ENCODE results near the gene CYP2C8.
"Not testable (repeated sequence)": the region's sequence is repeated elsewhere in the genome, so short reads cannot be mapped to it uniquely, and the experiment has no call there.

Gene CYP2C8

DNA sequence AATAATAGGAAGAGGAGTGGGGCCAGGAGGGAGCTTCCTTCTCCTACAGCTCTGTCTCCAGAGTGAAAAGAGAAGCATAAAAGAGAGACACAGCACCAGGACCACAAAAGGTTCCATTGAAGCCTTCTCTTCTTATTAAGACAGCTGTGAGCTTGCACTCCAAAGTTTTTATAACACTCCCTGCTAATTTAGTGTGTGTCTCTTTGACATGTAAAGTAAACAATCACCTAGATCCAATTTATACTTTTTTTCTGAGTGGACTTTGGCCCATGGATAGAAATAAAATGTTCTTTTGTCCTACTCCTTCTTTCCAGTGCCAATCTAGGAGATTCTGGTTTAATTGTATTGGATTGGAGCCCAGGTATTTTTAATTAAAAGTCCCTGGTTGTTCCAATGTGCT, at the start of gene CYP2C8:
CYP2C8 (minus strand) TSS at position 212 of the 400 bp plus-strand sequence; CDS start at position 117, 95 bp downstream.
- no peak for DNase-seq (ENCODE audit: low spot score)

DNA sequence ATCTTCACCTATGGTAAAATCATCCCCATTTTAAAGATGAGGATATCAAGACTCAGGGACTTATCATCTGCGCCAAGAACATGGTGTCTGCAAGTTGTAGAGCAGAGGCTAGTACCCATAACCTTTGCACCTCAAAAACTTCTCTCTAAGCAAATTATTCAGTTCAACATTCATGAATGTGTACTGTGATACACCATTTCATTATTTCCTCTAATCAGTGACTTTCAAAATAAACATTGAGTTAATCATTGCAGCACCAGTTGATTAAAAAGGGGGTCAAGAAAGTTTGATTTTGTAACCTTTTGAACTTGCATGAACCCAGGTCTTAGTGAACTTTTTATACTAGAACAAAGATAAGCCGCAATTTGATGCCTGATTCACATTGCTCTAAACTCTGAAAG, 47.6 kb upstream of the CYP2C8 start:
- no peak for DNase-seq (ENCODE audit: low spot score)

DNA sequence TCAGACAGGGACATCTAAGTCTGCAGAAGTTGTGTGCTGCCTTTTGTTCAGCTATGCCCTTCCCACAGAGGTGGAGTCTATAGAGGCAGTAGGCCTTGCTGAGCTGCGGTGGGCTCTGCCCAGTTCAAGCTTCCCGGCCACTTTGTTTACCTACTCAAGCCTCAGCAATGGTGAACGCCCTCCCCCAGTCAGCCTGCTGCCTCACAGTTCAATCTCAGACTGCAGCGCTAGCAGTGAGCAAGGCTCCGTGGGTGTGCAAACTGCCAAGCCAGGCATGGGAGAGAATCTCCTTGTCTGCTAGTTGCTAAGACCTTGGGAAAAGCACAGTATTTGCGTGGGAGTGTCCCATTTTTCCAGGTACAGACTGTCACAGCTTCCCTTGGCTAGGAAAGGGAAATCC, 41.5 kb upstream of the CYP2C8 start:
- DNase-seq (ENCODE audit: low spot score), result not testable (repeated sequence)

GRCh38 chr10:95097805-95098204, 28.5 kb upstream of the CYP2C8 start:
- peak; percentile 1 for DNase-seq (ENCODE audit: low spot score)

DNA sequence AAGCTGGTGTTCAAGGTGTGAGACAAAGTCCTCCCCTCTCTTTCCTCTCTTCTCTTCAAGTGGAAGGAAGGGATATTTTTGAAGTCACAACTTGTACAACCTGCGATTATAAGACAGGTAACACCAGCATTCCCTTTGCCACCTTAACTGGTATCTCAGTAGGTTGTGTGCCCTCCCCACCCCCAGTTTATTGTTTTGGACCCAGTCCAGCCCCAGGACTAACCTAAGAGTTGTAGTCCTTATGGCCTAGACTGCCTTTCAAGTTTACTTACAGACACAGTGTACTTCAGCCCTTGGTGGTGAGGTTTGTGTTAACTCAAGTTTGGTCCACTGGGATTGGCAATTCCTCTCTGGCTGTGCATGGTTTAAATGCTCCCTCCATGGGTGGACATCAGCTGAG, 26.8 kb upstream of the CYP2C8 start:
- DNase-seq (ENCODE audit: low spot score), result no peak

DNA sequence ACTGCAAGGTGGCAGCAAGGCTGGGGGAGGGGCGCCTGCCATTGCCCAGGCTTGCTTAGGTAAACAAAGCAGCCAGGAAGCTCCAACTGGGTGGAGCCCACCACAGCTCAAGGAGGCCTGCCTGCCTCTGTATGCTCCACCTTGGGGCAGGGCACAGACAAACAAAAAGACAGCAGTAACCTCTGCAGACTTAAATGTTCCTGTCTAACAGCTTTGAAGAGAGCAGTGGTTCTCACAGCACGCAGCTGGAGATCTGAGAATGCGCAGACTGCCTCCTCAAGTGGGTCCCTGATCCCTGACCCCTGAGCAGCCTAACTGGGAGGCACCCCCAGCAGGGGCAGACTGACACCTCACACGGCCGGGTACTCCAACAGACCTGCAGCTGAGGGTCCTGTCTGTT, 10.3 kb upstream of the CYP2C8 start:
- not testable (repeated sequence) for DNase-seq (ENCODE audit: low spot score)

DNA sequence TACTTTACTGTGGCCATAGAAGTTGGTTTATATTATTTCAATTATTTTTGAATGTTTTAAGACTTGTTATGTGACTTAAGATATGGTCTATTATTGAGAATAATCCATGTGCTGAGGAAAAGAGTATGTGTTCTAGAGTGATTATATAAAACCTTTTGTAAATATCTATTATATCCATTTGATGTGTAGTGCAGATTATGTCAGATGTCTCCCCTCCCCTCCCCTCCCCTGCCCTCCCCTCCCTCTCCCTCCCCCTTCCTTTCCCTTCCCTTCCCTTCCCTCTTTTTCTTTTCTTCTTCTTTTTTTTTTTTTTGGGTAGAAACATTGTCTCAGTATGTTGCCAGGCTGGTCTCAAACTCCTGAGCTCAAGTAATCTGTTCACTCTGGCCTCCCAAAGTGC, 8.3 kb upstream of the CYP2C8 start:
- no peak for DNase-seq (ENCODE audit: low spot score)

DNA sequence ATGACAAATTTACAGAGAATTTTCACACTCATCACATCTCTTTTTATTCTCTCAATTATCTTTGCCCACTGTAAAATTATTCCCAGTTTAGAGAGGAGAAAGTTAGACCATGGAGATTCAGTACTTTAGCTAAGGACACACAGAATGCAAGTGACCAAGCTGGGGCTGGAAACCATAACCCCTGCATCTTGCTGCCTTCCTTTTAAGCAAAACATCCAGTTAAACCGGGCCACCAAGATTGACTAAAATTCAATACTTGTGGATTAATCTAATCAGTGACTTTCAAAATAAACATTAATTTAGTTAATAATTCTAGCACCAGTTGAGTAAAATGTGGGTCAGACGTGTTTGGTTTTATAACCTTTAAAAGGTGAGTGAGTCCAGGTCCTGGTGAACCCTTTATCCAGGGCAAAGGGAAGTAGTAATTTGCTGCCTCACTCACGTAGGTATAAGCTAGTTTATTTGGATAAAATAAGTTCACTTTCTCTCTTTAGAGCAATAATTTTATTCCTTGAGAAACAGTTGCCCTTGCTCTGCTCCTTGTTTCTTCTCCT, 1.9 kb upstream of the CYP2C8 start:
- no peak for DNase-seq (ENCODE audit: low spot score)

GRCh38 chr10:95064125-95064524, 5.2 kb downstream of the CYP2C8 start:
- DNase-seq (ENCODE audit: low spot score), result not testable (repeated sequence)

DNA sequence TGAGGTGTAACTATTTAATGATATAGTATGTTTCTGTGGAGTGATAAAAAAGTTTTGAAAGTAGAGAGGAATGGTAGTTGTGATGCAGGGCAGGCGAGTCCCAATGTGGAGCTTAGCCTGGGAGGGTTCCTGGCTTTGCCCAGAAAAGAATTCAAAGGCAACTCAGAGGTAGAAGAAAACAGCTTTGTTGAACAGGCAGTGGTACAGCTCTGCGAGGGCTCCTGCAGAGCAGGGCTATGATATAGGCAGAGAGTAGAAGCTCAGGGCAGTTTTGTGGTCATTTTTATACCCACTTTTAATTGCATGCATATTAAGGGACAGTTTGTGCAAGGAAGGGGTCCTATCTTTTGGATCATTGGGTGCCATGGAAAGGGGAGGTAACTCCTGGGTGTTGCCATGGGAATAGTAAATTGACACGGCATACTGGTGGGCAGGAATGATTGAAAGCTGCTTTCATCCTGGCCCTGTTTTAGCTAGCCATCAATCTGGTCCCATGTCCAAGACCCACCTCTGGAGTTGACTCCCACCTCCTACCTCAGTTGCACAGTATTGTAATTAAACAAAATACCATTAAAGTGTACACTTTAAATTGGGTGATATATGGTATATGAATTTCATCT, 12.4 kb downstream of the CYP2C8 start:
- DNase-seq (ENCODE audit: low spot score), result no peak

DNA sequence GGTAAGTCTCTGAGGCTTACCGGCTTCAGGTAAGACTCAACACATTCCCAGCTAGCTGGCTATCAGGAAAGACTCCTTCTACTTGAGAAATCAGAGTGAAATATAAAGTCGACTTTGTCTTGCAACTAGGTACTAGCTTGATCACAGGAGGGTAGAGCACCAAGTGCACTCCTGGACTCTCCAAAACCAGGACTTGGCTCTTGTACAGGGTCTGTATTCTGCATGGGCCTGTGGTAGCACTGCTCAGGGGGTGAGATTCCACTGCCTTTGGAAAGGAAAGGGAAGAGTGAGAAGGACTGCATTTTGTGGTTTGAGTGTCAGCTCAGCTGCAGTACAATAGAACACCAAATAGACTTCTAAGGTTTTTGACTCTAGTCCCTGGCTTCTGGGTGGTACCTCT, 19.4 kb downstream of the CYP2C8 start:
- no peak for DNase-seq (ENCODE audit: low spot score)

DNA sequence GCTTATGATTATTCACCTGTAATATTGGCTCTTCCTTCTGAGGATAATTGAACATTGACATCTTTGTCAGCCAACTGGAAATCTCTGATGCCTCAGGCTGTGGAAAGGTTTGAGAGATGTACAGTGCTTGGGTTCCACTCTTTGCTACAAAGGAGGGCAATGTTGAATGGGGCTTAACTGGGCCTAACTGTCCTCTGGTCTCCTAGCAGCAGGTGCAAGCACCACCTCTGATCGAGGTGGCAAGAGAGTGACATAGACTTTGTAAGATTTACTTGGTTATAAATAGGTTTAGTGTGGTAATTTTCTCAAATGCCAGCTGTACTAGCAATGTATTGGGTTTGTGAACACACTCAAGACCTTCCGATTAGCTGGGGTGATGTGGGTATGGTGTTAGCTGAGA, 21.1 kb downstream of the CYP2C8 start:
- DNase-seq (ENCODE audit: low spot score), result no peak

DNA sequence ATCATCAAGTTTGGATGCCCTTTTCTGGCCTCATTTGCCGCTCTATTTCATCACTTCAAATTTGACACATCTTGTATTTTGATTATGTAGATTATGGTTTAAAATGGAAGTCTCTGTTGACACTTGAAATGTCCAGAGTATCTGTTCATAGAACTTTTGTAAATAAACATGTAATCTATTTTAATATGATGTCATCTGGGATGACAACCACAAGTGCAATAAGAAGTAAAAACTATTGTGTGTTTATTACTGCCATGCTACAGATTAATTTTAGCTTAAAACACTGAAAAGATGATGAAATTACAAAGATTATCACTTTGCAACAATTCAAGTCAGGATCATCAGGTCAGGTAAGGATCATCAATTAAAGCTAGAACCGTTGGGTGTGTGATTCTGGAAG, 30.0 kb downstream of the CYP2C8 start:
- no peak for DNase-seq (ENCODE audit: low spot score)

- peak; percentile 26 for DNase-seq (ENCODE audit: low spot score)
Measured at GRCh38 chr10:95035332-95036295, 33.7 kb downstream of the CYP2C8 start.

DNA sequence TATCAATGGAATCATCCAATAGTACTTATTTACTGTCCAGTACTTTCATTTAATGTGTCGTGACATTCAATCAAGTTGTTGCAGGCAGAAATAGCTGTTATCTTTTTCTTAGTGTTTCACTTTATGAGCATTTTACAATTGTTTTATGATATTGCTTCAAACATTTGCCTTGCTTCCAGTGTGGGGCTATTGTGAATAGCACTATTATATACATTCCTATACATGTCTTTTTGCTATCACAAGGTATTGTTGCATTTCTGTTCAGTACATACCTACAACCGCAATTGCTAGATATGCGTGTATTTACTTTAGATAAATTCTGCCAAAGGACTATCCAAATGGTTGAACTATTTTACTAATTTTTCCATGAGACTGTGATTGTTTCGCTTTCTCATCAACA, 34.9 kb downstream of the CYP2C8 start:
- no peak for DNase-seq (ENCODE audit: low spot score)

- DNase-seq (ENCODE audit: low spot score), result no peak
Measured at GRCh38 chr10:95031656-95032055, 37.6 kb downstream of the CYP2C8 start.

- no peak for DNase-seq (ENCODE audit: low spot score)
Measured at GRCh38 chr10:95026461-95026860, 42.8 kb downstream of the CYP2C8 start.

DNA sequence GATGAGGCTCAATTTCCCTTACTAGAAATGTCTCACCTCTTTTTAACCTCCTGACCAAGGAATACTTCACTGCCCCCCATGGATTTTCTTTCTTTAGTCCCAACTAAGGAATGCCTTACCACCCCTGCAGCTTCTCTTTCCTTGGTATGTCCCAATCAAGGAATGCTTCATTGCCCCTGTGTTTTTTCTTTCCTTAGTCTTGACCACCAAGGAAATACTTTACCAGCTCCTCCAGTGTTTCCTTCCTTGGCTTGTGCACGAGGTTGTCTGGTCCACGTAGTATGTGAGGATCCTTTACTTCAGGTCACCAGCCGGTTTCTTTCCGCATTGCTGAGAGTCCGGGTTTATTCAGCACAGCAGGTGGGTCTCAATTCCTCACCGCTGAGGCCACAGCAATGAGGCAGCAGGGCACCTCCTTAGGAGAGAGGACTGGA, 71.5 kb downstream of the CYP2C8 start:
- DNase-seq (ENCODE audit: low spot score), result no peak

DNA sequence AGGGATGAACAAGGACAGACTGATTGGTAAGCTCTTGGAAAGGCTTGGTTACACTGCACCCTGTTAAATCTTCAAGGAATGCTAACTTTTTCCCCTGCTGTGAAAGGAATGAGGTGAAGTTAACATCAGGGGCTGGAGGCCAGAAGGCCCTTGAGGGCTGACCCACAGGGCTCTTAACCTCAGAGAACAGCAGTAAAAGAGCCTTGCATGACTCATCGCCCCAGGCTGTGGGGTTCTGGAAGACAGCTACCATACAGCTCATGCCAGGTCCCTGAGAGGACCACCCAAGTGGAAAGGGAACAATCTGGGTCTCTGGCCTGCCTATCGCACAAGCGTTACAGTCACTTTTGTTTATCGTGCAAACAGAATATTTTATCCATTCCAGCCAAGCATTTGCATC, 76.5 kb downstream of the CYP2C8 start:
- no peak for DNase-seq (ENCODE audit: low spot score)

DNA sequence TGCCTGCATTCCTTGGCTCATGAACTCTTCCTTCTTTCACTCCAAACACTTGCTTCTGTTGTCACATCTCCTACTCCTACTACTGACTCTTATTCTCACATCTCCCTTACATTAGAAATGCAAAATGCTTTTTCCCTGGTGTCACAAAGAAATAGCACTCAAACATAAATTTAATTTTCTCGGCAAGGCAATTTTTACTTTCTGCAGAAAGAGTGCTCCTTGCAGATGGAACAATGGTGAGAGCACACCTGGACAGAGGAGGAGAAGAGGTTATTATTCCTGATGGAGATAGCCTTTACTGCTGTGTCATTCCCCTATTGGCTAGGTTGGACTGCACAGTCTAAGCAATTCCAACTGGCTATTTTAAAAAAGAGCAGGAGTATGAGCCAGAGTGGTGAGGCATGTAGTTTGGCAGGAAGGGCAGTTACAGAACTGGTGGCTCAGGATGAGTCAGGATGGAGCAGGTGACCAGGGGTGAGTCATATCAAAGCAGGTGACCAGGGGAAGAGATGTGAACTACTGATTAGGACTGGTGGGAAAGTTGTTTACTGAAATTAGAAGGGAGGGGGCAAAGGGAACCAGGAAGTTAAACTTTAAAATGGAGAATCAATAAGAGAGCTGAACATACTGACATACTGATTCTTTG, 77.9 kb downstream of the CYP2C8 start:
- DNase-seq (ENCODE audit: low spot score), result peak; percentile 54

DNA sequence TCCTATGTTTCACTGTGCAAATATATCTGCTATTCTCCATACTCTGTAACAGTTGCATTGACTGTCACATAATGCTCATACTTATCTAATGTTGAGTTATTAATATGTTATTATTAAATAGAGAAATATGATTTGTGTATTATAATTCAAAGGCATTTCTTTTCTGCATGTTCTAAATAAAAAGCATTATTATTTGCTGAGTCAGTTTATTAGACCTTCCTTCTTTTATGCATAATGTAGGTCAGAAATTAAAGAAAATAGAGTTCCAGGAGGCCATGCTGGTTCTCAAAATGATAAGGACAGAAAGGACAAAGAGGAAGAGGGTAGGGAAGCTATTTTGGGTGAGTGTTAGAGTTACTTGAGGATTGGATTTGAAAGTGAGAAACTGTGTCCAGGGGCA, 80.1 kb downstream of the CYP2C8 start:
- DNase-seq (ENCODE audit: low spot score), result no peak

All from SW480 (cell line).